ENCODE measurements around the gene UTY.

- TF ChIP-seq, protein P1, sequence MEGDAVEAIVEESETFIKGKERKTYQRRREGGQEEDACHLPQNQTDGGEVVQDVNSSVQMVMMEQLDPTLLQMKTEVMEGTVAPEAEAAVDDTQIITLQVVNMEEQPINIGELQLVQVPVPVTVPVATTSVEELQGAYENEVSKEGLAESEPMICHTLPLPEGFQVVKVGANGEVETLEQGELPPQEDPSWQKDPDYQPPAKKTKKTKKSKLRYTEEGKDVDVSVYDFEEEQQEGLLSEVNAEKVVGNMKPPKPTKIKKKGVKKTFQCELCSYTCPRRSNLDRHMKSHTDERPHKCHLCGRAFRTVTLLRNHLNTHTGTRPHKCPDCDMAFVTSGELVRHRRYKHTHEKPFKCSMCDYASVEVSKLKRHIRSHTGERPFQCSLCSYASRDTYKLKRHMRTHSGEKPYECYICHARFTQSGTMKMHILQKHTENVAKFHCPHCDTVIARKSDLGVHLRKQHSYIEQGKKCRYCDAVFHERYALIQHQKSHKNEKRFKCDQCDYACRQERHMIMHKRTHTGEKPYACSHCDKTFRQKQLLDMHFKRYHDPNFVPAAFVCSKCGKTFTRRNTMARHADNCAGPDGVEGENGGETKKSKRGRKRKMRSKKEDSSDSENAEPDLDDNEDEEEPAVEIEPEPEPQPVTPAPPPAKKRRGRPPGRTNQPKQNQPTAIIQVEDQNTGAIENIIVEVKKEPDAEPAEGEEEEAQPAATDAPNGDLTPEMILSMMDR (IDR thresholded peaks at IDR 0.05 in 2 of 3, conservative IDR thresholded peaks at IDR 0.05 in 1 of 3; ENCODE audit: borderline replicate concordance in 1 of 3, insufficient read depth in 1 of 3, low read depth in 2 of 3, low read length in 2 of 3) = no peak
- TF ChIP-seq POLR2A (IDR thresholded peaks at IDR 0.05; ENCODE audit: borderline replicate concordance, extremely low read depth, insufficient read depth, insufficient read length) (no peak), EZH2 (IDR thresholded peaks at IDR 0.05) (no peak), TCF7L2 (IDR thresholded peaks at IDR 0.05; ENCODE audit: borderline replicate concordance, extremely low read depth, insufficient read depth, insufficient read length) (no peak), CEBPB (IDR thresholded peaks at IDR 0.05; ENCODE audit: low read depth) (no peak), MAX (IDR thresholded peaks at IDR 0.05) (no peak), EGR1 (IDR thresholded peaks at IDR 0.05; ENCODE audit: low read depth) (no peak), POLR2AphosphoS5 (IDR thresholded peaks at IDR 0.05; ENCODE audit: low read depth, low read length) (no peak), SIN3A (IDR thresholded peaks at IDR 0.05; ENCODE audit: low read depth) (no peak)
- TF ChIP-seq, protein P2, sequence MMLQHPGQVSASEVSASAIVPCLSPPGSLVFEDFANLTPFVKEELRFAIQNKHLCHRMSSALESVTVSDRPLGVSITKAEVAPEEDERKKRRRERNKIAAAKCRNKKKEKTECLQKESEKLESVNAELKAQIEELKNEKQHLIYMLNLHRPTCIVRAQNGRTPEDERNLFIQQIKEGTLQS (IDR thresholded peaks at IDR 0.05) = no peak
- TF ChIP-seq, protein P3, sequence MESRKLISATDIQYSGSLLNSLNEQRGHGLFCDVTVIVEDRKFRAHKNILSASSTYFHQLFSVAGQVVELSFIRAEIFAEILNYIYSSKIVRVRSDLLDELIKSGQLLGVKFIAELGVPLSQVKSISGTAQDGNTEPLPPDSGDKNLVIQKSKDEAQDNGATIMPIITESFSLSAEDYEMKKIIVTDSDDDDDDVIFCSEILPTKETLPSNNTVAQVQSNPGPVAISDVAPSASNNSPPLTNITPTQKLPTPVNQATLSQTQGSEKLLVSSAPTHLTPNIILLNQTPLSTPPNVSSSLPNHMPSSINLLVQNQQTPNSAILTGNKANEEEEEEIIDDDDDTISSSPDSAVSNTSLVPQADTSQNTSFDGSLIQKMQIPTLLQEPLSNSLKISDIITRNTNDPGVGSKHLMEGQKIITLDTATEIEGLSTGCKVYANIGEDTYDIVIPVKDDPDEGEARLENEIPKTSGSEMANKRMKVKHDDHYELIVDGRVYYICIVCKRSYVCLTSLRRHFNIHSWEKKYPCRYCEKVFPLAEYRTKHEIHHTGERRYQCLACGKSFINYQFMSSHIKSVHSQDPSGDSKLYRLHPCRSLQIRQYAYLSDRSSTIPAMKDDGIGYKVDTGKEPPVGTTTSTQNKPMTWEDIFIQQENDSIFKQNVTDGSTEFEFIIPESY (IDR thresholded peaks at IDR 0.05; ENCODE audit: extremely low read depth, insufficient replicate concordance, low read length) = no peak
Measured at GRCh38 chrY:13520474-13520873, 40.6 kb upstream of the UTY start.
